Ascending aorta (tissue), 2 donors: ENCODE results near the gene CXCR2. TPM values are rescaled to one million over a fixed set of nuclear protein-coding genes. Genes with fewer than 3 reads are reported as not detected.
A peak's percentile ranks its signal among the peaks of the same experiment; 100 is the strongest.
"Not testable (repeated sequence)": the region's sequence is repeated elsewhere in the genome, so short reads cannot be mapped to it uniquely, and the experiment has no call there.

Experiments
- DNase-seq, 2 donors: peaks; one replicate each; pipeline ENCODE4 v3.0.0-alpha.2; 2019; ENCODE audit warnings: low spot score in 2 of 2
- H3K27ac ChIP-seq, 2 donors: fragments of 200-600 bp; sonication (generic); one replicate each; pipeline ENCODE4 v1.5.1; 2016 to 2017; ENCODE audit warnings: mild to moderate bottlenecking in 1 of 2
- H3K27me3 ChIP-seq: fragments of 200-600 bp; sonication (generic); one replicate; pipeline ENCODE4 v1.5.1; 2017
- H3K36me3 ChIP-seq, 2 donors: fragments of 200-600 bp; sonication (generic); one replicate each; pipeline ENCODE4 v1.5.1; 2016
- H3K4me1 ChIP-seq, 2 donors: fragments of 200-600 bp; sonication (generic); one replicate each; pipeline ENCODE4 v1.5.1; 2016 to 2017; ENCODE audit warnings: mild to moderate bottlenecking in 1 of 2
- H3K4me3 ChIP-seq, 2 donors: fragments of 200-600 bp; sonication (generic); one replicate each; pipeline ENCODE4 v1.5.1; 2016 to 2017; ENCODE audit warnings: mild to moderate bottlenecking in 1 of 2
- H3K9me3 ChIP-seq, 2 donors: fragments of 200-600 bp; sonication (generic); one replicate each; pipeline ENCODE4 v1.5.1; 2016
- intact Hi-C: fragments of 100-400 bp; cut with DNase I; formaldehyde crosslinking; loops from one replicate; pipeline ENCODE4 v1.15.1; 2023
- total RNA-seq: library from RNA; depleted of rRNA; stranded (reverse); fragments of >200 nt; gene quantifications from one replicate; pipeline ENCODE4 v1.1.0, GENCODE V29; 2016
- TF ChIP-seq, protein P1 (sequence below), 3 experiments: fragments of 200-600 bp in 2 of 3; fragments of 450-650 bp in 1 of 3; sonication (generic) in 2 of 3; IDR thresholded peaks; one replicate each; pipeline ENCODE4 v1.5.1; 2016 to 2019; ENCODE audit warnings: antibody characterized with exemption in 3 of 3, mild to moderate bottlenecking in 1 of 3, moderate library complexity in 1 of 3

Gene CXCR2
- total RNA-seq, 1 donor from 2014 or later, result not detected

GRCh38 chr2:218168016-218168415 is 42.2 kb downstream of the CXCR2 start:
- intact Hi-C loops, result no loop called here
- Histone ChIP-seq H3K27me3 (no peaks in the 10 kb centered on the region), H3K4me1 (no peaks in the 10 kb centered on the region), H3K4me3 (no peak overlapping the region), H3K9me3 (no peaks in the 10 kb centered on the region), H3K27ac (no peak overlapping the region), H3K36me3 (no peaks in the 10 kb centered on the region)
- no peak for DNase-seq
- TF ChIP-seq, protein P1, sequence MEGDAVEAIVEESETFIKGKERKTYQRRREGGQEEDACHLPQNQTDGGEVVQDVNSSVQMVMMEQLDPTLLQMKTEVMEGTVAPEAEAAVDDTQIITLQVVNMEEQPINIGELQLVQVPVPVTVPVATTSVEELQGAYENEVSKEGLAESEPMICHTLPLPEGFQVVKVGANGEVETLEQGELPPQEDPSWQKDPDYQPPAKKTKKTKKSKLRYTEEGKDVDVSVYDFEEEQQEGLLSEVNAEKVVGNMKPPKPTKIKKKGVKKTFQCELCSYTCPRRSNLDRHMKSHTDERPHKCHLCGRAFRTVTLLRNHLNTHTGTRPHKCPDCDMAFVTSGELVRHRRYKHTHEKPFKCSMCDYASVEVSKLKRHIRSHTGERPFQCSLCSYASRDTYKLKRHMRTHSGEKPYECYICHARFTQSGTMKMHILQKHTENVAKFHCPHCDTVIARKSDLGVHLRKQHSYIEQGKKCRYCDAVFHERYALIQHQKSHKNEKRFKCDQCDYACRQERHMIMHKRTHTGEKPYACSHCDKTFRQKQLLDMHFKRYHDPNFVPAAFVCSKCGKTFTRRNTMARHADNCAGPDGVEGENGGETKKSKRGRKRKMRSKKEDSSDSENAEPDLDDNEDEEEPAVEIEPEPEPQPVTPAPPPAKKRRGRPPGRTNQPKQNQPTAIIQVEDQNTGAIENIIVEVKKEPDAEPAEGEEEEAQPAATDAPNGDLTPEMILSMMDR (IDR thresholded peaks at IDR 0.05), result no peak

- Histone ChIP-seq H3K4me1 (no peaks in the 10 kb centered on the region), H3K27ac (no peak overlapping the region), H3K27me3 (no peaks in the 10 kb centered on the region), H3K36me3 (no peaks in the 10 kb centered on the region), H3K4me3 (no peak overlapping the region), H3K9me3 (no peaks in the 10 kb centered on the region)
- TF ChIP-seq, protein P1 (IDR thresholded peaks at IDR 0.05), result peak; percentile 32 to 68 (median 47)
- intact Hi-C loops, result no loop called here
- peak in 1 of 2 donors; percentile 69 for DNase-seq
Measured at GRCh38 chr2:218168635-218169462, 43.0 kb downstream of the CXCR2 start.

DNA sequence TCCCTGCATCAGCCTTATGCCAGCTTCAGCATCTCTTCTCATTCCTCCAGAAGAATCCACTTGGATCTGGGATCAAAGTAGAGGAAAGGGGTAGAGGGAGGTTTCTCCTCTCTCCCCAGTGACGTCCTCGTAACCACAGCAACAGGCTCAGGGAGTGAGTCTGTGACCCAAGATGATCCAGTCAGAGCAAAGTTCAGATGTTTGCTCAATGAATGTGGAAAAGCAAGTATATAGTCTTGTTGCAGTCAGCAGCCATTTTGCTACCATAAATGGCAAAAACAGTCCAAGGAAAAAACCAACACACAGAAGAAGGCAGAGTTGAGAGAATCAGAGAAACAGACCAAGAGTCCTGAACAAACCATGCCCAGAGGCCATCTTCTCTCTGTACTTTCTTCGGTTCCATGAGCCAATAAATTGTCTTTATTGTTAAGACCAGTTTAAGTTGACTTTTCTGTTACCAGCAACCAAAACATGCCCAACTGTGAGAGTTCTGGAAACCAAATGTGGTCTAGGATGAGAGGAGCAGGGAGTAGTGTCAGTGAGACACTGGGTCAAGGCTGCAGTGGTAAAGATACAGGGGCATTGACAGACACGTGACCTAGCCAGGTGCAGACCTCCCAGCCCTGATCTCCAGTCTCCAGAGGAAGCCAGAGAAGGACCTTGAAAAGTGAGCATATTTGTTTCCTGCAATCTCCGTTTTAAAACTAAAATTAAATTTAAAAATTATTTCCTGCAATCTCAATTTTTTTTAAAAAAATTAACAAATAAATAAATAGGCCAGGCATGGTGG is 44.1 kb downstream of the CXCR2 start:
- no peaks in the 10 kb centered on the region for H3K27me3 ChIP-seq
- no peaks in the 10 kb centered on the region for H3K36me3 ChIP-seq
- H3K4me3 ChIP-seq, result no peak overlapping the region
- no peaks in the 10 kb centered on the region for H3K9me3 ChIP-seq
- no peaks in the 10 kb centered on the region for H3K4me1 ChIP-seq
- DNase-seq, result no peak
- intact Hi-C loops, result no loop called here
- H3K27ac ChIP-seq, result no peak overlapping the region
- TF ChIP-seq, protein P1 (IDR thresholded peaks at IDR 0.05), result no peak

DNA sequence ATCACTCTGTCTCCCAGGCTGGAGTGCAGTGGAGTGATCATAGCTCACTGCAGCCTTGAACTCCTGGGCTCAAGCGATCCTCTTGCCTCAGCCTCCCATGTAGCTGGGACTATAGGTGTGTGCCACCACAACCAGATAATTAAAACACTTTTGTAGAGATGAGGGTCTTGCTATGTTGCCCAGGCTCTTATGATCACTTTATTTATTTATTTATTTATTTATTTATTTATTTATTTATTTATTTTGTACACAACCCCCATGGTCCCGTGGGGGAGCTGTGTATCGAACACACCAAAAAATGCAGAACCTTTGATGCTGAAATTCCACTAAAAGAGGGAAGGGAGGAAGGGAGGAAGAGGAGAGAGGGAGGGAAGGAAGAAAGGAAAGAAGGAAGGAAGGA is 45.9 kb downstream of the CXCR2 start:
- intact Hi-C loops, H3K4me3 ChIP-seq, DNase-seq, H3K27ac ChIP-seq, H3K4me1 ChIP-seq, H3K27me3 ChIP-seq, H3K9me3 ChIP-seq, H3K36me3 ChIP-seq: not testable (repeated sequence)

GRCh38 chr2:218172845-218173244 is 47.0 kb downstream of the CXCR2 start:
- no peaks in the 10 kb centered on the region for H3K4me1 ChIP-seq
- H3K9me3 ChIP-seq, result no peaks in the 10 kb centered on the region
- no peaks in the 10 kb centered on the region for H3K36me3 ChIP-seq
- H3K4me3 ChIP-seq, result no peak overlapping the region
- no peak overlapping the region for H3K27ac ChIP-seq
- intact Hi-C loops, result no loop called here
- no peaks in the 10 kb centered on the region for H3K27me3 ChIP-seq
- DNase-seq, result no peak
- TF ChIP-seq, protein P1 (IDR thresholded peaks at IDR 0.05), result no peak

DNA sequence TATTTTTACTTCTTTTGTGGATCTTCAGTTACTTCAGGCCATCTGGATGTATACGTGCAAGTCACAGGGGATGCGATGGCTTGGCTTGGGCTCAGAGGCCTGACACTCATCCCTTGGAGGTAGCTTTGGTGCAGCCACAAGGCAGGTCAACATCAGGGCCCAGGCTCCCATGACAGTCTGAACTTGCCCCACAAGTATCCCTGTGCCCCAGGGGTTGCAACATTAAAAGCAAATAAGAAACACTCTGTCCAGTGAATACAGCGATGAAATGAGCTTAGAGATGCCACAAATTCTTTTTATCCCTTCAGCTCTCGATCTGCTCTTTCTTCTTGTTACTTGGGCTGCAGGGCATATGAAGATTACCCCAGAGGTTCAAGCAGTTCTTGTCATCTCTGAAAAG is 54.0 kb downstream of the CXCR2 start:
- Histone ChIP-seq H3K4me3 (no peak overlapping the region), H3K27ac (no peak overlapping the region), H3K36me3 (no peaks in the 10 kb centered on the region), H3K4me1 (no peaks in the 10 kb centered on the region), H3K27me3 (no peaks in the 10 kb centered on the region), H3K9me3 (no peaks in the 10 kb centered on the region)
- no peak for DNase-seq
- intact Hi-C loops, result no loop called here
- TF ChIP-seq, protein P1 (IDR thresholded peaks at IDR 0.05), result no peak
